ENCODE data around the gene TPRG1. TPM values are rescaled to one million over a fixed set of nuclear protein-coding genes. Genes with fewer than 3 reads are reported as not detected.

Gene TPRG1
- total and polyA plus RNA-seq, 7 donors, result 0.23 to 9.1 (median 3.2) TPM

GRCh38 chr3:189307963-189308362 lies 136.2 kb downstream of the TPRG1 start:
- no peaks in the 10 kb centered on the region for H3K36me3 ChIP-seq
- no peak for TF ChIP-seq EP300 (IDR thresholded peaks at IDR 0.05)
- TF ChIP-seq, protein P1, sequence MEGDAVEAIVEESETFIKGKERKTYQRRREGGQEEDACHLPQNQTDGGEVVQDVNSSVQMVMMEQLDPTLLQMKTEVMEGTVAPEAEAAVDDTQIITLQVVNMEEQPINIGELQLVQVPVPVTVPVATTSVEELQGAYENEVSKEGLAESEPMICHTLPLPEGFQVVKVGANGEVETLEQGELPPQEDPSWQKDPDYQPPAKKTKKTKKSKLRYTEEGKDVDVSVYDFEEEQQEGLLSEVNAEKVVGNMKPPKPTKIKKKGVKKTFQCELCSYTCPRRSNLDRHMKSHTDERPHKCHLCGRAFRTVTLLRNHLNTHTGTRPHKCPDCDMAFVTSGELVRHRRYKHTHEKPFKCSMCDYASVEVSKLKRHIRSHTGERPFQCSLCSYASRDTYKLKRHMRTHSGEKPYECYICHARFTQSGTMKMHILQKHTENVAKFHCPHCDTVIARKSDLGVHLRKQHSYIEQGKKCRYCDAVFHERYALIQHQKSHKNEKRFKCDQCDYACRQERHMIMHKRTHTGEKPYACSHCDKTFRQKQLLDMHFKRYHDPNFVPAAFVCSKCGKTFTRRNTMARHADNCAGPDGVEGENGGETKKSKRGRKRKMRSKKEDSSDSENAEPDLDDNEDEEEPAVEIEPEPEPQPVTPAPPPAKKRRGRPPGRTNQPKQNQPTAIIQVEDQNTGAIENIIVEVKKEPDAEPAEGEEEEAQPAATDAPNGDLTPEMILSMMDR (IDR thresholded peaks at IDR 0.05), result no peak
- TF ChIP-seq POLR2AphosphoS5 (IDR thresholded peaks at IDR 0.05), result no peak
- no peak for TF ChIP-seq POLR2A (IDR thresholded peaks at IDR 0.05)
- intact Hi-C loops (cut with DNase I), result no loop called here
- no peaks in the 10 kb centered on the region for H3K27me3 ChIP-seq
- H3K9me3 ChIP-seq, result no peaks in the 10 kb centered on the region
- DNase-seq, result no peak
- H3K4me3 ChIP-seq, result no peak overlapping the region
- 93% methylated on average over 7 of the region's 7 CpGs for WGBS, 2 donors
- H3K4me1 ChIP-seq, result peaks cover 0 to 19% (median 14%) of the 10 kb centered on the region in 4 donors
- H3K27ac ChIP-seq, result no peak overlapping the region

DNA sequence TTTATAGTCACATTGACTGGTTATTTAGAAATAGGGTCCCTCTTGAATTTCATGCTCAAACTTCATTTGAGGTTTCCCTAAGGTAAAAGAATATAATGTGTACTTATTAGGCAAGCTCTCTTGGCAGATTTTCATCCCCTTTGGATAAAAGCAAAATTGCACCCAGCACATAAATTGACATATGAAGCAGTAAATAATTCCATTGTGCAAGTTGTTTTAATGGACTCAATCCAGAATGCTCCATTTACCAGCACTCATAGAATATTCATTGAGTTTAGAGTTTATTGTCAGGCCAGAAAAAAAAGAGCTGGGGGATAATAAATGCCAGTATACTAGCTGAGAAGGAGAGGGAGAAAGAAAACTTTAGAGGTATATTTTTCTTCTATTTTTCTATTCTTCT lies 136.8 kb downstream of the TPRG1 start:
- Histone ChIP-seq H3K9me3 (no peaks in the 10 kb centered on the region), H3K4me1 (peaks cover 0 to 18% (median 14%) of the 10 kb centered on the region in 4 donors), H3K4me3 (no peak overlapping the region), H3K27me3 (no peaks in the 10 kb centered on the region), H3K27ac (no peak overlapping the region), H3K36me3 (no peaks in the 10 kb centered on the region)
- intact Hi-C loops (cut with DNase I), result no loop called here
- DNase-seq, result no peak
- TF ChIP-seq, protein P1 (IDR thresholded peaks at IDR 0.05), result no peak
- no peak for TF ChIP-seq POLR2A (IDR thresholded peaks at IDR 0.05)
- TF ChIP-seq EP300 (IDR thresholded peaks at IDR 0.05), result no peak
- no peak for TF ChIP-seq POLR2AphosphoS5 (IDR thresholded peaks at IDR 0.05)

- H3K9me3 ChIP-seq, result no peaks in the 10 kb centered on the region
- no peak overlapping the region for H3K27ac ChIP-seq
- H3K27me3 ChIP-seq, result no peaks in the 10 kb centered on the region
- H3K4me1 ChIP-seq, result peaks cover 0 to 9% (median 9%) of the 10 kb centered on the region in 4 donors
- intact Hi-C loops (cut with DNase I), result no loop called here
- no peaks in the 10 kb centered on the region for H3K36me3 ChIP-seq
- no peak overlapping the region for H3K4me3 ChIP-seq
- TF ChIP-seq, protein P1 (IDR thresholded peaks at IDR 0.05), result no peak
- TF ChIP-seq POLR2A (IDR thresholded peaks at IDR 0.05) (no peak), EP300 (IDR thresholded peaks at IDR 0.05) (no peak), POLR2AphosphoS5 (IDR thresholded peaks at IDR 0.05) (no peak)
- no peak for DNase-seq
- 74 to 77% methylated on average over 6 of the region's 6 CpGs for WGBS, 2 donors
Observed at GRCh38 chr3:189309400-189309975, 137.7 kb downstream of the TPRG1 start.

DNA sequence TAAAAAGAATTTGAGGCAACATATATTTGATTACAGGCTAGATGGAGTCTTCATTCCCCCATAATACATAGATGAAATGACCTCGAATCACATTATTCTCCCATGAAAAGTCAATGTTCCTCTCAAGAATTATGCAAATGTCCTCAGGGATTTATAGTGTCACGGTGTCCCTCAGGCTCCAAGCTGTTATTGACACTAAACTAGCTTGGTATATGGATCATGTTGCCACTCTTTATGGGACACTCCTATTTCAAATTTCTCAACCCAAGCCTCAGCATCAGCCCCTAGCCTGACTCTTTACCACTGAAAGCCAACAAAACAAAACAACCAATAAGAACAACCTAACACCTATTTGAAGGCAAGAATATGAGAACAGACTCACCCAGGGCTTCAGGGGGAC lies 139.8 kb downstream of the TPRG1 start:
- WGBS, 2 donors, result 86 to 93% methylated on average over 2 of the region's 2 CpGs
- Histone ChIP-seq H3K36me3 (no peaks in the 10 kb centered on the region), H3K27me3 (no peaks in the 10 kb centered on the region), H3K27ac (no peak overlapping the region), H3K4me1 (no peaks in the 10 kb centered on the region), H3K4me3 (no peak overlapping the region), H3K9me3 (no peaks in the 10 kb centered on the region)
- intact Hi-C loops (cut with DNase I), result no loop called here
- TF ChIP-seq, protein P1 (IDR thresholded peaks at IDR 0.05), result no peak
- no peak for TF ChIP-seq POLR2AphosphoS5 (IDR thresholded peaks at IDR 0.05)
- no peak for TF ChIP-seq POLR2A (IDR thresholded peaks at IDR 0.05)
- DNase-seq, result no peak

DNA sequence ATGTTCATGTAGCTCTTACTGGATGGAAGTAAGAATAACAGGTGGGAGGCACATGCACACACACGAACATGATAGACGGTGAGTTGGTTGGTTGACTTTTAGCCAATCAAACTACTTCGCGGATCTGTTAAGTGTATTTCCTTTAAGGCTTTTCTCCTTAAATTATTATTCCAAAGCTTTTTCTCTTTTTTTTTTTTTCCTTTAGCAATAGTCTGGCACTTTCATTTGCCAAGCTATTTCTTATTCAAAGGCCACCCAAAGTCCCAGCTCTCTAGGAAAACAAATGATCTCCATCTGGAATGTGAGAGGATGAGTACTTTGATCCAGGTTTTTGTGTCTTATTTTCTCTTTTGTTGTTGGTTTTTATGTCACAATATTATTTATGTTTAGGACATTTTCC lies 141.1 kb downstream of the TPRG1 start:
- Histone ChIP-seq H3K9me3 (no peaks in the 10 kb centered on the region), H3K27me3 (no peaks in the 10 kb centered on the region), H3K36me3 (no peaks in the 10 kb centered on the region), H3K27ac (no peak overlapping the region), H3K4me1 (no peaks in the 10 kb centered on the region), H3K4me3 (no peak overlapping the region)
- no peak for DNase-seq
- WGBS, 2 donors, result 92 to 97% methylated on average over 4 of the region's 4 CpGs
- TF ChIP-seq EP300 (IDR thresholded peaks at IDR 0.05) (no peak), POLR2AphosphoS5 (IDR thresholded peaks at IDR 0.05) (no peak), POLR2A (IDR thresholded peaks at IDR 0.05) (no peak)
- TF ChIP-seq, protein P1 (IDR thresholded peaks at IDR 0.05), result no peak
- intact Hi-C loops (cut with DNase I), result no loop called here
